Omental fat pad (tissue), 4 donors: ENCODE results near the gene ABCC3. TPM values are rescaled to one million over a fixed set of nuclear protein-coding genes. Genes with fewer than 3 reads are reported as not detected.
"Not testable (repeated sequence)": the region's sequence is repeated elsewhere in the genome, so short reads cannot be mapped to it uniquely, and the experiment has no call there.

ENCODE experiments used
- ATAC-seq: fragments of 150-250 bp; one replicate; pipeline ENCODE4 v1.9.1; 2016; ENCODE audit warnings: mild to moderate bottlenecking, moderate library complexity; ENCODE audit not compliant: low FRiP score
- DNase-seq: peaks from one replicate; pipeline ENCODE4 v3.0.0-alpha.2; 2019; ENCODE audit warnings: low spot score
- CTCF ChIP-seq, 3 donors: fragments of 450-650 bp; IDR thresholded peaks; one replicate each; pipeline ENCODE4 v1.5.1; 2016 to 2017; ENCODE audit warnings: antibody characterized with exemption in 3 of 3, mild to moderate bottlenecking in 3 of 3, moderate library complexity in 2 of 3
- total RNA-seq, 4 donors: library from RNA; depleted of rRNA; stranded (reverse); fragments of >200 nt; gene quantifications; one replicate each; pipeline ENCODE4 v1.1.0, GENCODE V29; 2016

Gene ABCC3
- total RNA-seq, 4 donors from 2014 or later = 2.8 to 19.9 (median 11.1) TPM

DNA sequence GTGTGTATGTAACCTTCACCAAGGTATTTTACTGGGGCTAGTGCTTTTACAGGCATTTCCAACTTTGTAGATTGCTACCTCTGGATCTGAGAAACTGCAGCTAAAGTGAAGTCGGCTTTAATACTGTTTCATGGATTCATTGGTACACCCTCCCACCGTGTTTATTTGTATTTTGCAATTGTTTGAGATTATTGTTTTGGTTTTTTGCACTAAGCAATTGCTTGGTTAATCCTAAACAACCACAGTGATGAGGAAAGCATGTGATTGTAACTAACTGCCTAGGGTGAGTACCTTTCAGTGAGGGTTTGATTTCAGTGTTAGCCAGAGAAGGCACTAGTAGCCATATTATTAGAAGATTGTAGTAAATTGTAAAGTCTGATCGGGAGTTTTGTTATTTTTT lies 88.1 kb downstream of the ABCC3 start:
- ATAC-seq = no peak
- no peak for DNase-seq
- no peak for TF ChIP-seq CTCF (IDR thresholded peaks at IDR 0.05)

DNA sequence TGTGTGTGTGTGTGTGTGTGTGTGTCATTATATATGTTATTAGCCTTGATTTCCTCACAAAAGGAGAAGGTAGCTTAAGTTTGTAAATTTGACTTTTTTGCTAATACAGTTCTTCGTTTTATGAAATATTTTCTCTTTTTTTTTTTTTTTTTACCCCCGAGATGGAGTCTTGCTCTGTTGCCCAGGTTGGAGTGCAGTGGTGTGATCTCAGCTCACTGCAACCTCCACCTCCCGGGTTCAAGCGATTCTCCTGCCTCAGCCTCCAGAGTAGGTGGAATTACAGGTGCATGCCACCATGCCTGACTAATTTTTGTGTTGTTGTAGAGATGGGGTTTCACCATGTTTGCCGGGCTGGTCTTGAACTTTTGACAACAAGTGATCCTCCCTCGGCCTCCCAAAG lies 89.9 kb downstream of the ABCC3 start:
- ATAC-seq, DNase-seq: not testable (repeated sequence)

DNA sequence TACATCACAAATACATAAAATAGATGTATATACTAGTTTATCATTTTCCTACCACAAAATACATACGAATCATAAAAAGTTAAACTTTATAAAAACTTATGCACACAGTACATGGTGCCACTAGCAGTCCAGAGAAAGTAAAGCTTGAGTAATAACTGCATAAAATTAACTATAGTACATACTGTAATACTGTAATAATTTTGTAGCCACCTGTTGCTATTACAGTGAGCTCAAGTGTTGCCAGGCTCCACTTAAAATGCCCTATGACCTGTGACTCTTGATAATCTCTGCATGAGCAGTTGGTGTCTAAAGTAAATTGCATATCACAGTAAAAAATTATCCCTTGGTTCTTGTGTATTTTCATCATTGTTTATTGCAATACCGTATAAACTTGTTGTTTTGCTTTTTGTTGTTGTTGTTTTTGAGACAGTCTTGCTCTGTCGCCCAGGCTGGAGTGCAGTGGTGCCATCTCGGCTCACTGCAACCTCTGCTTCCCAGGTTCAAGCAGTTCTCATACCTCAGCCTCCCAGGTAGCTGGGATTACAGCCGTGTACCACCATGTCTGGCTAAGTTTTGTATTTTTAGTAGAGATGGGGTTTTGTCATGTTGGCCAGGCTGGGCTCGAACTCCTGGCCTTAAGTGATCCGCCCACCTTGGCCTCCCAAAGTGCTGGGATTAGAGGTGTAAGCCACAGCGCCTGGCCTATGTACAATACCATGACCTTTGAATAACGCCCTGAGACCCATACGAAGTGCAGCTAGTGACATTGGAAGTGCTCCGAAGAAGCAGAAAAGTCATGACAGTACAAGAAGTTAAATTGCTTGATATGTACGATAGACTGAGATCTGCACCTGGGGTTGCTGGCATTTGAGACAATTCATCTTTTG lies 91.3 kb downstream of the ABCC3 start:
- TF ChIP-seq CTCF (IDR thresholded peaks at IDR 0.05) = no peak
- DNase-seq = no peak
- ATAC-seq = no peak

GRCh38 chr17:50728112-50728429 lies 93.4 kb downstream of the ABCC3 start:
- ATAC-seq (no peak), DNase-seq (no peak)
- TF ChIP-seq CTCF (IDR thresholded peaks at IDR 0.05) = no peak

DNA sequence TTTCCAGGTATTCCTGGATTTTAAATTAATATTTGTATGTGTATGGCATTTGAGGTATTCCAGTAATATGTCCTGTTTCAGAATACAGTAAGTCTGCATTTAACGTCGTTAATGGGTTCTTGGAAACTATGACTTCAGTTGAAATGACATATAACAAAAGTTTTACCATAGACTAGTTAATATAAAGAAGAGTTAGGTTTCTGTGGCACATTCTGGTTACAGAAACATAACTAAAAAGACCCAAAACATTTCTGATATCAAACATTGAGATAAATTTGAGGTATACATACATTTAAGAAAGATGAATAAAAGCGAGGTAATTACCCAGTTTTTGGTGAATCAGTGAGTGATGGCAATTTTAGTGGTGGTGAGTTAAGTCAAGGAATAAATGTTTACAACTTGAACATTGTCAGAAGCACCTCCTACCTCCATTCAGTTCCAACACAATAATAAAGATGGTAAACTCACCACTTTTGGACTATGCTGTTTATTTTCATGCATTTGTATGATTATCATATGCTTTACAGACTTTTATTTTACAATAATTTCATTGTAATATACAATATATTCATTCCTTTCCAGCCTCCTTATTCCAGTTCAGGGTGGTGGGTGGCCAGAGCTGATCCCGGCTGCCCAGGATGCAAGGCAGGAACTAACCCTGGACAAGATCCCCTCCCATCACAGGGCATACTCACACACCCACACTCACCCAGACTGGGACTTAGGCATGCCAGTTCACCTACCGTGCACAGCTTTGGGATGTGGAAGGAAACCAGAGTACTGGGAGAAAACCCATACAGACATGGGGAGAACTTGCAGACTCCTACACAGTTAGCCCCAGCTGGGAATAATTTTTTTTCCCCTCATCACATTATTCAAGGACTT lies 94.4 kb downstream of the ABCC3 start:
- no peak for DNase-seq
- no peak for TF ChIP-seq CTCF (IDR thresholded peaks at IDR 0.05)
- ATAC-seq = no peak

GRCh38 chr17:50731575-50732460 lies 97.1 kb downstream of the ABCC3 start:
- no peak for ATAC-seq
- no peak for TF ChIP-seq CTCF (IDR thresholded peaks at IDR 0.05)
- DNase-seq = no peak

GRCh38 chr17:50735287-50735686 lies 100.6 kb downstream of the ABCC3 start:
- ATAC-seq (no peak), DNase-seq (no peak)
- TF ChIP-seq CTCF (IDR thresholded peaks at IDR 0.05) = no peak
